Measurements from ENCODE around the gene NISCH.

NISCH gene

DNA sequence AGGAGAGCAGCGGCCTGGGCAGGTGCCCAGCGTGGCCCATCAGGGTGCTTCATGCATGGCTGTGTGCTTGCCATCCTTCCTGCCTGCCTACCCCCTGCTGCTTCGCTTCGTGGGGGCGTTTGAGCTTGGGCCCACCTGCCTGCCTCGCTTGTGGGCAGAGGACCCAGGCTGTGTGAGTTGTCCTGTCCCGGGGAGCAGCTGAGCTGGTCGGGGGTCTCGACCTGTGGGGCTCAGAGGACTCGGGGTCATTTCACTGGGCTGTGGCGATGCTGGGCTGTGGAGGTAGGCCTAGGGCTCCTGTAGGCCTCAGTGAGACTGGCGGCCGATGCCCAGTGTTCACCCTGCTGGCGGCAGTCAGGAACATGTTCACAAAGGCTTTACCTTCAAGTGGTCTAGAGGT, 27.7 kb downstream of the NISCH start:
- Histone ChIP-seq H3K4me1 (ENCODE audit: insufficient read depth, poor library complexity, severe bottlenecking) (peaks cover 8% of the 10 kb centered on the region), H3K36me3 (ENCODE audit: low read depth) (peaks cover 52% of the 10 kb centered on the region)
- peak; percentile 9; the same call in 2 of the 3 replicates for ATAC-seq (ENCODE audit: low read depth)

DNA sequence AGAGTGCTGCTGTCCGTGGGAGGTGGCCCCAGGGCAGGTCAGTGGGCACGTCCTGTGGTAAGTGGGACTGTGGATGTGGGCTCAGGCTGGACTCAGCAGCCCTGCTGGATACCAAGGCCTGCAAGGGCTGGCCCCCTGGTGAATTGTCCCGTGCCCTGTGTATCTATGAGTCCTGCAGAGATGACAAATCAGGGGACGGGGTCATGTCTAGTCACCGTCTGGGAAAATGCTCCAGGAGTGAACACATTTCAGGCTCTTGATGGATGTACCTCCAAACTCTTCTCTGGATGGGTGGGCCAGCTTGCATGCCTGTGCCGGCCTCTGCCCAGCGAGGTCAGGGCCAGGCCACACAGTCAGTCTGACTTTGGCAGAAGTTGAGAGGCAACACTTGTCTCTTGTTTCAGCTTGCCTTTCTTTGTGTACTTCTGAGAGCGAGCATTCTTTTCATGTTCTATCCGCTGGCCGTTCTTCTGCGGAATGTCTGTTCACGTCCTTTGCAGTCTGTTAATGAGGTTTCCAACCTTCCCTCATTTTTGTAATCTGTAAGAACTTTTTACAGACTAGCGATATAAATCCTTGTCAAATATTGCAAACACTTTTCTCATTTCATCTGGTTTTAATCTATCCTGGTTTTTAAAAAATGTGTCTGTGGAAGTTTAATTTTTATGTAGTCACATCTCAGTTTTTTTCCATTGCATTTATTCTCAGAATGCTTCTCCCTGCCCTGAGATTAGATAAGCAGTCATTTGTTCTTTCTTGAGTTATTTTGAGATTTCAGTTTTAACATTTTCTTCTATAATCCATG, 28.4 kb downstream of the NISCH start:
- ATAC-seq (ENCODE audit: low read depth) (peak; percentile 69), DNase-seq (ENCODE audit: low spot score) (no peak)
- H3K4me1 ChIP-seq (ENCODE audit: insufficient read depth, poor library complexity, severe bottlenecking): peaks cover 8% of the 10 kb centered on the region
- no peak overlapping the region for H3K4me3 ChIP-seq (ENCODE audit: severe bottlenecking)
- peaks cover 47% of the 10 kb centered on the region for H3K36me3 ChIP-seq (ENCODE audit: low read depth)
- TF ChIP-seq, protein P1, sequence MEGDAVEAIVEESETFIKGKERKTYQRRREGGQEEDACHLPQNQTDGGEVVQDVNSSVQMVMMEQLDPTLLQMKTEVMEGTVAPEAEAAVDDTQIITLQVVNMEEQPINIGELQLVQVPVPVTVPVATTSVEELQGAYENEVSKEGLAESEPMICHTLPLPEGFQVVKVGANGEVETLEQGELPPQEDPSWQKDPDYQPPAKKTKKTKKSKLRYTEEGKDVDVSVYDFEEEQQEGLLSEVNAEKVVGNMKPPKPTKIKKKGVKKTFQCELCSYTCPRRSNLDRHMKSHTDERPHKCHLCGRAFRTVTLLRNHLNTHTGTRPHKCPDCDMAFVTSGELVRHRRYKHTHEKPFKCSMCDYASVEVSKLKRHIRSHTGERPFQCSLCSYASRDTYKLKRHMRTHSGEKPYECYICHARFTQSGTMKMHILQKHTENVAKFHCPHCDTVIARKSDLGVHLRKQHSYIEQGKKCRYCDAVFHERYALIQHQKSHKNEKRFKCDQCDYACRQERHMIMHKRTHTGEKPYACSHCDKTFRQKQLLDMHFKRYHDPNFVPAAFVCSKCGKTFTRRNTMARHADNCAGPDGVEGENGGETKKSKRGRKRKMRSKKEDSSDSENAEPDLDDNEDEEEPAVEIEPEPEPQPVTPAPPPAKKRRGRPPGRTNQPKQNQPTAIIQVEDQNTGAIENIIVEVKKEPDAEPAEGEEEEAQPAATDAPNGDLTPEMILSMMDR (IDR thresholded peaks at IDR 0.05; ENCODE audit: poor library complexity, severe bottlenecking): no peak
- H3K27me3 ChIP-seq (ENCODE audit: insufficient read depth, poor library complexity, severe bottlenecking): no peaks in the 10 kb centered on the region
- peak overlapping the region; percentile 54 for H3K27ac ChIP-seq (ENCODE audit: poor library complexity, severe bottlenecking)
- H3K9me3 ChIP-seq (ENCODE audit: severe bottlenecking): no peaks in the 10 kb centered on the region

More for the DNA sequence above, 27.7 kb downstream of the NISCH start:
- Histone ChIP-seq H3K4me3 (ENCODE audit: severe bottlenecking) (no peak overlapping the region), H3K27ac (ENCODE audit: poor library complexity, severe bottlenecking) (peak overlapping the region; percentile 54), H3K9me3 (ENCODE audit: severe bottlenecking) (no peaks in the 10 kb centered on the region), H3K27me3 (ENCODE audit: insufficient read depth, poor library complexity, severe bottlenecking) (no peaks in the 10 kb centered on the region)
- DNase-seq (ENCODE audit: low spot score): peak; percentile 62
- TF ChIP-seq, protein P1 (IDR thresholded peaks at IDR 0.05; ENCODE audit: poor library complexity, severe bottlenecking): no peak

DNA sequence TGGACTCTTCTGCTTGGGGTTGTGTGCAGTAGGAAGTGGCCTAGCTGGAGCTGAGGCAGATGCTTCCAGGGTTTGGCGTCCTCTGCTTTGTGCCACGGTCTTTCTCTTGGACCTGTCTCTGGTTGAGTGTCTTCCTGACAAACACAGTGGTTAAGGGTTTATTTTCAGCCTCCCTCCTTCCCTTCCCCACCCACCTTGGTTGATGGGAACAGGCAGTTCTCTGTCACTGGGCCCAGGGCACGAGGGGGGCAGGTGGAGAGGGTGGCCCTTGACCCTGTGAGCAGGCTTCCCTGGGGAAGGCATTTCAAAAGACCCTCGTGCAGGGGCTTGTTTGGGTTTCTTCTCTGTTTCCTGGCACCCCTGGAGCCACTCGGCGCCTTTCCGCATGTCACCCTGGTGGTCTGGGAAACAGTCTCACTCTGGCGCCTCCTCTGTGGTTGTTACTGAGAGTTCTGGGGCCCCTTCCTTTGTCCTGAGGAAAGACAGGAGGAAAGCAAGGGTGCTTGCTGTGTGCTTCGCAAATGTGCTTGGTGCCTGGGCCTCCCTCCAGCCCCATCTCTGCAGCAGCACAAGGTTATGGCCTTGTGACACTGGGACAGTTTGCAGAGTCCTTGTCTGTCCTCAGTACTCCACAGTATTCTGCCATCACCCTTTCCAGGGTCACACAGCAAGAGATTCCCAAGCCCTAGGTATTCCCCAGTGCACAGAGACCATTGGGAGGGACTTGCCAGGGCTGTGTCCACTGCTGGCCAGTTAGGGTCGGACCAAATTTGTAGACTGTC, 29.5 kb downstream of the NISCH start:
- no peaks in the 10 kb centered on the region for H3K9me3 ChIP-seq (ENCODE audit: severe bottlenecking)
- H3K27ac ChIP-seq (ENCODE audit: poor library complexity, severe bottlenecking): peak overlapping the region; percentile 54
- peaks cover 8% of the 10 kb centered on the region for H3K4me1 ChIP-seq (ENCODE audit: insufficient read depth, poor library complexity, severe bottlenecking)
- TF ChIP-seq, protein P1 (IDR thresholded peaks at IDR 0.05; ENCODE audit: poor library complexity, severe bottlenecking): no peak
- no peaks in the 10 kb centered on the region for H3K27me3 ChIP-seq (ENCODE audit: insufficient read depth, poor library complexity, severe bottlenecking)
- no peak overlapping the region for H3K4me3 ChIP-seq (ENCODE audit: severe bottlenecking)
- ATAC-seq (ENCODE audit: low read depth): no peak
- H3K36me3 ChIP-seq (ENCODE audit: low read depth): peaks cover 48% of the 10 kb centered on the region
- DNase-seq (ENCODE audit: low spot score): no peak

DNA sequence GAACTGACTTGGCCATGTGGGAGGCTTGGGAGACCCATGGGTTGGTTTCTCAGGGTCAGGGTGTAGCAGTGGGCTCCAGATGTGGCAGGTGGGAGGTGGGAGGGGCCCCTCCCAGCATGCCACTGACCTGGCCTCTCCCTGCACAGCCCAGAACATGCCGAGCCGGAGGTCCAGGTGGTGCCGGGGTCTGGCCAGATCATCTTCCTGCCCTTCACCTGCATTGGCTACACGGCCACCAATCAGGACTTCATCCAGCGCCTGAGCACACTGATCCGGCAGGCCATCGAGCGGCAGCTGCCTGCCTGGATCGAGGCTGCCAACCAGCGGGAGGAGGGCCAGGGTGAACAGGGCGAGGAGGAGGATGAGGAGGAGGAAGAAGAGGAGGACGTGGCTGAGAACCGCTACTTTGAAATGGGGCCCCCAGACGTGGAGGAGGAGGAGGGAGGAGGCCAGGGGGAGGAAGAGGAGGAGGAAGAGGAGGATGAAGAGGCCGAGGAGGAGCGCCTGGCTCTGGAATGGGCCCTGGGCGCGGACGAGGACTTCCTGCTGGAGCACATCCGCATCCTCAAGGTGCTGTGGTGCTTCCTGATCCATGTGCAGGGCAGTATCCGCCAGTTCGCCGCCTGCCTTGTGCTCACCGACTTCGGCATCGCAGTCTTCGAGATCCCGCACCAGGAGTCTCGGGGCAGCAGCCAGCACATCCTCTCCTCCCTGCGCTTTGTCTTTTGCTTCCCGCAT, 31.8 kb downstream of the NISCH start:
- no peak for DNase-seq (ENCODE audit: low spot score)
- no peak for ATAC-seq (ENCODE audit: low read depth)
- Histone ChIP-seq H3K36me3 (ENCODE audit: low read depth) (peaks cover 46% of the 10 kb centered on the region), H3K4me3 (ENCODE audit: severe bottlenecking) (no peak overlapping the region), H3K27ac (ENCODE audit: poor library complexity, severe bottlenecking) (no peak overlapping the region), H3K27me3 (ENCODE audit: insufficient read depth, poor library complexity, severe bottlenecking) (no peaks in the 10 kb centered on the region), H3K9me3 (ENCODE audit: severe bottlenecking) (no peaks in the 10 kb centered on the region), H3K4me1 (ENCODE audit: insufficient read depth, poor library complexity, severe bottlenecking) (peaks cover 8% of the 10 kb centered on the region)
- TF ChIP-seq, protein P1 (IDR thresholded peaks at IDR 0.05; ENCODE audit: poor library complexity, severe bottlenecking): no peak

All from RWPE2 (cell line).